Measurements from ENCODE around the gene ETV3L. TPM values are rescaled to one million over a fixed set of nuclear protein-coding genes. Genes with fewer than 3 reads are reported as not detected.

Gene ETV3L
- total RNA-seq, 1 donor from 2014 or later = not detected

DNA sequence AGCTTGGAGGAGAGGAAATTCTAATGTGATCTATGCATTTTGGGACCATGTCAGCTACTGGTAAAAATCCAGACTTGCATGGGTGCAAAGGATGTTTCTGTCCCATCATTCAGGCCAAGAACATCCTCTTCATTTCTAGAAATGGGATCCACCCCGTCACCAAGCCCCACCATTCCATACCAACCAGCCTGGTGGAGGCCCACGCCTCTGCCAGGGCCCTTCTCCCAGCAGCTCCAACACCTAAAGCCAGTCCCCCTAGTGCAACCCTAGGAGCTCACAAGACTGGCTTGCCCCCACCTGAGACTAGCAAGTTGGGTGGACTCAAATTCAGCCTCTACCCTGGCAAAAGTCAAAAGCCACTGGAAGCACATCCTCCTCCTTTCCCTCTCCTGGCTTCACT lies 55.9 kb downstream of the ETV3L start:
- DNase-seq = no peak
- H3K4me3 ChIP-seq = peak overlapping the region; percentile 69
- no peaks in the 10 kb centered on the region for H3K27me3 ChIP-seq (ENCODE audit: low read depth)
- H3K36me3 ChIP-seq = no peaks in the 10 kb centered on the region
- intact Hi-C loops (cut with DNase I) = no loop called here
- no peaks in the 10 kb centered on the region for H3K9me3 ChIP-seq
- no peak for TF ChIP-seq CTCF (IDR thresholded peaks at IDR 0.05)
- ATAC-seq = no peak
- H3K4me1 ChIP-seq = peaks cover 58% of the 10 kb centered on the region
- H3K27ac ChIP-seq = no peak overlapping the region

GRCh38 chr1:157042846-157043245 lies 56.8 kb downstream of the ETV3L start:
- TF ChIP-seq CTCF (IDR thresholded peaks at IDR 0.05) = no peak
- H3K27me3 ChIP-seq (ENCODE audit: low read depth) = no peaks in the 10 kb centered on the region
- H3K9me3 ChIP-seq = no peaks in the 10 kb centered on the region
- no peak overlapping the region for H3K27ac ChIP-seq
- ATAC-seq (no peak), DNase-seq (no peak)
- H3K36me3 ChIP-seq = no peaks in the 10 kb centered on the region
- H3K4me1 ChIP-seq = peaks cover 58% of the 10 kb centered on the region
- peak overlapping the region; percentile 69 for H3K4me3 ChIP-seq
- intact Hi-C loops (cut with DNase I) = no loop called here

Other genes starting within 250 kb of the ETV3L start
- gene INSRR, start 240.7 kb downstream of the ETV3L start, total RNA-seq = not detected
- gene NTRK1, start 238.9 kb downstream of the ETV3L start, total RNA-seq = 1.9 TPM
- gene PEAR1, start 206.1 kb downstream of the ETV3L start, total RNA-seq = 14.8 TPM
- gene LRRC71, start 179.2 kb downstream of the ETV3L start, total RNA-seq = 5.3 TPM
- gene ARHGEF11, start 54.1 kb downstream of the ETV3L start, total RNA-seq = 54.5 TPM
- gene ETV3, start 38.6 kb upstream of the ETV3L start, total RNA-seq = 29.5 TPM